Neural cell (in vitro differentiated cells): ENCODE results near the gene SLC6A16. TPM values are rescaled to one million over a fixed set of nuclear protein-coding genes. Genes with fewer than 3 reads are reported as not detected.
"Not testable (repeated sequence)": the region's sequence is repeated elsewhere in the genome, so short reads cannot be mapped to it uniquely, and the experiment has no call there.

Experiments used
- H2AFZ ChIP-seq: fragments of 200-600, 300-800 bp; sonication (generic), shearing (Covaris generic); 2 replicates; pipeline ENCODE4 v1.6.0; 2014; ENCODE audit warnings: low read depth, mild to moderate bottlenecking, antibody characterized with exemption, low read length, moderate library complexity
- H3F3A ChIP-seq: fragments of 200-600 bp; shearing (Covaris generic); 2 replicates; pipeline ENCODE4 v1.6.1; 2016; ENCODE audit warnings: mild to moderate bottlenecking, moderate library complexity, mixed read lengths, antibody characterized with exemption, low read length; ENCODE audit not compliant: insufficient read depth, poor library complexity, severe bottlenecking
- H3K27ac ChIP-seq: fragments of 200-600, 300-800 bp; sonication (generic), shearing (Covaris generic); 2 replicates; pipeline ENCODE4 v1.5.1; 2014; ENCODE audit warnings: mild to moderate bottlenecking, low read length, moderate library complexity
- H3K27me3 ChIP-seq: fragments of 300-800, 200-600 bp; sonication (generic), shearing (Covaris generic); 2 replicates; pipeline ENCODE4 v1.6.0; 2014; ENCODE audit warnings: mild to moderate bottlenecking, low read depth, low read length, moderate library complexity; ENCODE audit not compliant: insufficient read depth
- H3K36me3 ChIP-seq: fragments of 300-800, 200-600 bp; sonication (generic), shearing (Covaris generic); 2 replicates; pipeline ENCODE4 v1.5.1; 2014; ENCODE audit warnings: mild to moderate bottlenecking, antibody characterized with exemption, low read length, moderate library complexity; ENCODE audit not compliant: insufficient read depth
- H3K4me2 ChIP-seq: fragments of 300-800, 200-600 bp; sonication (generic), shearing (Covaris generic); 2 replicates; pipeline ENCODE4 v1.6.0; 2014; ENCODE audit warnings: mild to moderate bottlenecking, low read length
- H3K4me3 ChIP-seq: fragments of 300-800, 200-600 bp; sonication (generic), shearing (Covaris generic); 2 replicates; pipeline ENCODE4 v1.5.1; 2014; ENCODE audit warnings: mild to moderate bottlenecking, low read length, moderate library complexity
- H3K79me2 ChIP-seq: fragments of 200-600 bp; shearing (Covaris generic); replicated peaks from 2 replicates; pipeline ENCODE4 v1.6.0; 2014; ENCODE audit warnings: mild to moderate bottlenecking, low read length, moderate library complexity; ENCODE audit not compliant: insufficient read depth
- H3K9ac ChIP-seq: fragments of 300-800, 200-600 bp; sonication (generic), shearing (Covaris generic); 2 replicates; pipeline ENCODE4 v1.6.1; 2016; ENCODE audit warnings: mild to moderate bottlenecking, low read length, mixed read lengths
- H3K9me2 ChIP-seq: fragments of 200-600 bp; shearing (Covaris generic); 2 replicates; pipeline ENCODE4 v1.6.1; 2016; ENCODE audit warnings: mild to moderate bottlenecking, low read length, mixed read lengths; ENCODE audit not compliant: insufficient read depth
- H3K9me3 ChIP-seq: fragments of 200-600, 300-800 bp; sonication (generic), shearing (Covaris generic); 2 replicates; pipeline ENCODE4 v1.6.1; 2016; ENCODE audit warnings: mild to moderate bottlenecking, mixed run types, low read length, moderate library complexity, mixed read lengths
- H4K20me1 ChIP-seq: fragments of 200-600 bp; shearing (Covaris generic); 2 replicates; pipeline ENCODE4 v1.6.1; 2016; ENCODE audit warnings: mild to moderate bottlenecking, mixed run types; ENCODE audit not compliant: insufficient read depth
- CTCF ChIP-seq: fragments of 450-650 bp; IDR thresholded peaks from 2 replicates; pipeline ENCODE4 v1.5.1; 2014; ENCODE audit warnings: antibody characterized with exemption, mild to moderate bottlenecking, moderate library complexity; ENCODE audit not compliant: poor library complexity, severe bottlenecking
- EP300 ChIP-seq: fragments of 450-650 bp; conservative IDR thresholded peaks from 2 replicates; pipeline ENCODE4 v1.6.1; 2014; ENCODE audit warnings: antibody characterized with exemption, mild to moderate bottlenecking, moderate library complexity; ENCODE audit not compliant: poor library complexity, severe bottlenecking
- EZH2 ChIP-seq: fragments of 200-600, 300-800 bp; shearing (Covaris generic), sonication (generic); IDR thresholded peaks from 2 replicates; pipeline ENCODE4 v1.6.1; 2014; ENCODE audit warnings: antibody characterized with exemption, low read length, borderline replicate concordance, mild to moderate bottlenecking; ENCODE audit not compliant: insufficient read depth, poor library complexity, severe bottlenecking
- MXI1 ChIP-seq: fragments of 450-650 bp; conservative IDR thresholded peaks from 2 replicates; pipeline ENCODE4 v1.6.1; 2014; ENCODE audit warnings: antibody characterized with exemption, mild to moderate bottlenecking; ENCODE audit not compliant: poor library complexity, severe bottlenecking
- POLR2AphosphoS5 ChIP-seq: IDR thresholded peaks from 2 replicates; pipeline ENCODE4 v1.6.1; 2012
- RAD21 ChIP-seq: fragments of 450-650 bp; conservative IDR thresholded peaks from 2 replicates; pipeline ENCODE4 v1.6.1; 2014; ENCODE audit warnings: antibody characterized with exemption, mild to moderate bottlenecking, moderate library complexity
- REST ChIP-seq: IDR thresholded peaks from 2 replicates; pipeline ENCODE4 v1.6.1; 2012; ENCODE audit warnings: borderline replicate concordance
- SMC3 ChIP-seq: fragments of 450-650 bp; conservative IDR thresholded peaks from 2 replicates; pipeline ENCODE4 v1.6.1; 2014; ENCODE audit warnings: antibody characterized with exemption, mild to moderate bottlenecking, moderate library complexity; ENCODE audit not compliant: poor library complexity
- TAF1 ChIP-seq: IDR thresholded peaks from 2 replicates; pipeline ENCODE4 v1.6.1; 2012; ENCODE audit warnings: low read depth
- polyA plus RNA-seq: library from polyadenylated mRNA; depleted of rRNA; stranded (reverse); fragments of >200 nt; gene quantifications from 2 replicates; pipeline ENCODE4 v1.2.3, GENCODE V29; 2014

Gene SLC6A16
- polyA plus RNA-seq, 1 donor from 2014 or later: not detected

GRCh38 chr19:49331616-49332055 is 6.6 kb upstream of the SLC6A16 start:
- Histone ChIP-seq H2AFZ (no peak overlapping the region), H3K36me3 (no peaks in the 10 kb centered on the region), H3K9me3 (no peaks in the 10 kb centered on the region), H3K4me2 (no peak overlapping the region), H3K4me3 (no peak overlapping the region), H3F3A (no peaks in the 10 kb centered on the region), H3K27ac (no peak overlapping the region), H3K27me3 (no peaks in the 10 kb centered on the region), H4K20me1 (no peaks in the 10 kb centered on the region), H3K9me2 (no peaks in the 10 kb centered on the region), H3K79me2 (no peaks in the 10 kb centered on the region), H3K9ac (no peak overlapping the region)
- no peak for TF ChIP-seq TAF1
- no peak for TF ChIP-seq EZH2
- no peak for TF ChIP-seq REST
- no peak for TF ChIP-seq MXI1
- TF ChIP-seq RAD21: no peak
- TF ChIP-seq POLR2AphosphoS5: no peak
- no peak for TF ChIP-seq EP300
- no peak for TF ChIP-seq SMC3
- TF ChIP-seq CTCF: no peak

- H3K79me2 ChIP-seq, H3K9ac ChIP-seq, H3K27ac ChIP-seq, H3K9me2 ChIP-seq, H3K36me3 ChIP-seq, H4K20me1 ChIP-seq, H3K4me2 ChIP-seq, H3F3A ChIP-seq, H2AFZ ChIP-seq, H3K27me3 ChIP-seq, H3K4me3 ChIP-seq, H3K9me3 ChIP-seq: not testable (repeated sequence)
Measured at GRCh38 chr19:49331187-49331586, 6.2 kb upstream of the SLC6A16 start.

GRCh38 chr19:49328741-49329140 is 3.8 kb upstream of the SLC6A16 start:
- no peaks in the 10 kb centered on the region for H3K79me2 ChIP-seq
- H3K9ac ChIP-seq: no peak overlapping the region
- H3F3A ChIP-seq: no peaks in the 10 kb centered on the region
- H2AFZ ChIP-seq: no peak overlapping the region
- H3K9me3 ChIP-seq: no peaks in the 10 kb centered on the region
- no peaks in the 10 kb centered on the region for H3K27me3 ChIP-seq
- H3K4me3 ChIP-seq: no peak overlapping the region
- H3K4me2 ChIP-seq: no peak overlapping the region
- H3K9me2 ChIP-seq: no peaks in the 10 kb centered on the region
- TF ChIP-seq CTCF (no peak), SMC3 (no peak), MXI1 (no peak), REST (no peak), EP300 (no peak), EZH2 (no peak), RAD21 (no peak), TAF1 (no peak), POLR2AphosphoS5 (no peak)
- no peak overlapping the region for H3K27ac ChIP-seq
- no peaks in the 10 kb centered on the region for H4K20me1 ChIP-seq
- no peaks in the 10 kb centered on the region for H3K36me3 ChIP-seq
